Activated CD4-positive, alpha-beta memory T cell treated with anti-CD3 and anti-CD28 coated beads for 36 hours (primary cell): ENCODE results near the gene ATP2B2. TPM values are rescaled to one million over a fixed set of nuclear protein-coding genes. Genes with fewer than 3 reads are reported as not detected.

Experiments
- CTCF ChIA-PET: fragments of 350-600 bp; sonication (Branson Sonifier 250); formaldehyde crosslinking; loops from one replicate; lab custom pipeline; 2021; ENCODE audit warnings: antibody characterized with exemption, inconsistent platforms; lab: Charles Lee
- POLR2A ChIA-PET: fragments of 350-600 bp; sonication (Branson Sonifier 250); formaldehyde crosslinking; loops from one replicate; lab custom pipeline; 2021; ENCODE audit warnings: antibody characterized with exemption; lab: Charles Lee
- DNase-seq: peaks from one replicate; pipeline ENCODE4 v3.0.0-alpha.2; 2020
- H3K27ac Mint-ChIP-seq: one replicate; pipeline ENCODE4 v1.8.0; 2021; ENCODE audit warnings: mixed read lengths
- H3K27me3 Mint-ChIP-seq: one replicate; pipeline ENCODE4 v1.8.0; 2021; ENCODE audit warnings: mixed read lengths
- H3K36me3 Mint-ChIP-seq: one replicate; pipeline ENCODE4 v1.8.0; 2021; ENCODE audit warnings: mixed read lengths
- H3K4me1 Mint-ChIP-seq: one replicate; pipeline ENCODE4 v1.8.0; 2021; ENCODE audit warnings: low read depth, mixed read lengths
- H3K4me3 Mint-ChIP-seq: one replicate; pipeline ENCODE4 v1.8.0; 2021; ENCODE audit warnings: mild to moderate bottlenecking, mixed read lengths
- H3K9me3 Mint-ChIP-seq: one replicate; pipeline ENCODE4 v1.8.0; 2021; ENCODE audit warnings: mixed read lengths
- intact Hi-C: fragments of 100-400 bp; cut with micrococcal nuclease; formaldehyde crosslinking; loops from one replicate; pipeline ENCODE4 v1.15.1; 2023
- total RNA-seq, 2 experiments: library from RNA; stranded (reverse); gene quantifications; one replicate each; pipeline ENCODE4 v1.2.3, GENCODE V29; 2021

Gene ATP2B2
- total RNA-seq, 2 experiments from 2014 or later, result 0.05 TPM; not detected in 1

GRCh38 chr3:10528046-10528445 lies 22.7 kb upstream of the ATP2B2 start:
- intact Hi-C loops, result no loop called here
- ChIA-PET POLR2A (no interaction called here), CTCF (no interaction called here)
- no peaks in the 10 kb centered on the region for H3K4me1 Mint-ChIP-seq
- DNase-seq, result no peak
- H3K27me3 Mint-ChIP-seq, result peaks cover 9% of the 10 kb centered on the region
- H3K9me3 Mint-ChIP-seq, result no peaks in the 10 kb centered on the region
- no peaks in the 10 kb centered on the region for H3K36me3 Mint-ChIP-seq
- no peak overlapping the region for H3K4me3 Mint-ChIP-seq
- no peak overlapping the region for H3K27ac Mint-ChIP-seq

GRCh38 chr3:10527295-10528001 lies 22.1 kb upstream of the ATP2B2 start:
- ChIA-PET CTCF (no interaction called here), POLR2A (no interaction called here)
- H3K9me3 Mint-ChIP-seq, result no peaks in the 10 kb centered on the region
- no peak for DNase-seq
- H3K36me3 Mint-ChIP-seq, result no peaks in the 10 kb centered on the region
- peaks cover 12% of the 10 kb centered on the region for H3K27me3 Mint-ChIP-seq
- intact Hi-C loops, result no loop called here
- no peak overlapping the region for H3K4me3 Mint-ChIP-seq
- no peak overlapping the region for H3K27ac Mint-ChIP-seq
- no peaks in the 10 kb centered on the region for H3K4me1 Mint-ChIP-seq

GRCh38 chr3:10526366-10526765 lies 21.0 kb upstream of the ATP2B2 start:
- DNase-seq, result no peak
- Mint-ChIP-seq H3K9me3 (no peaks in the 10 kb centered on the region), H3K4me3 (no peak overlapping the region), H3K4me1 (no peaks in the 10 kb centered on the region), H3K36me3 (no peaks in the 10 kb centered on the region), H3K27me3 (peaks cover 18% of the 10 kb centered on the region), H3K27ac (no peak overlapping the region)
- intact Hi-C loops, result no loop called here
- ChIA-PET POLR2A (no interaction called here), CTCF (no interaction called here)

GRCh38 chr3:10524799-10525301 lies 19.5 kb upstream of the ATP2B2 start:
- intact Hi-C loops, result no loop called here
- no peak overlapping the region for H3K4me3 Mint-ChIP-seq
- ChIA-PET CTCF (no interaction called here), POLR2A (no interaction called here)
- H3K36me3 Mint-ChIP-seq, result no peaks in the 10 kb centered on the region
- peaks cover 19% of the 10 kb centered on the region for H3K27me3 Mint-ChIP-seq
- no peaks in the 10 kb centered on the region for H3K4me1 Mint-ChIP-seq
- no peaks in the 10 kb centered on the region for H3K9me3 Mint-ChIP-seq
- no peak overlapping the region for H3K27ac Mint-ChIP-seq
- no peak for DNase-seq

DNA sequence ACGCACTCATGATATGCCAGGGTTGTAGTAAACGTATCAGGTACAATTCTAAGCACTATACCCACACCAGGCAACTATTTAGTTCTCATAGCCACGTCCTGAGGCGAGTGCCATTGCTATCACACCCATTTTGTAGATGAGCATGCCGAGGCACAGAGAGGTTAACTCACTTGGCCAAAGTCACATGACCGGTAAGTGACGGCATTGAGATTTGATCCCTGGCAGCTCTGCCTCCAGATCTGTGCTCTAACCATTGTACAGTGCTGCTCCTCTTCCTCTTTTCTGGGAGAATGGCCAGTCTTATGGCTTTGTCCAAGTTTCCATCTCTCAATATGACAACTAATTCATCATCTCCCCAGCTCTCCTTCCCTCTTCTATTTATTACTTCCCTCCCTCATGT lies 18.9 kb upstream of the ATP2B2 start:
- no peak for DNase-seq
- Mint-ChIP-seq H3K27ac (no peak overlapping the region), H3K4me1 (no peaks in the 10 kb centered on the region), H3K4me3 (no peak overlapping the region), H3K36me3 (no peaks in the 10 kb centered on the region), H3K9me3 (no peaks in the 10 kb centered on the region), H3K27me3 (peaks cover 19% of the 10 kb centered on the region)
- POLR2A ChIA-PET, result no interaction called here
- CTCF ChIA-PET, result no interaction called here
- intact Hi-C loops, result no loop called here

GRCh38 chr3:10523561-10523960 lies 18.2 kb upstream of the ATP2B2 start:
- Mint-ChIP-seq H3K9me3 (no peaks in the 10 kb centered on the region), H3K4me1 (no peaks in the 10 kb centered on the region), H3K27ac (no peak overlapping the region), H3K27me3 (peaks cover 19% of the 10 kb centered on the region), H3K4me3 (no peak overlapping the region), H3K36me3 (no peaks in the 10 kb centered on the region)
- DNase-seq, result peak; percentile 2
- CTCF ChIA-PET, result interaction anchor here (1.0 kb wide), 1 partner anchor 180 kb away, joined by 3 read pairs; no protein-coding TSS in a partner anchor
- POLR2A ChIA-PET, result no interaction called here
- intact Hi-C loops, result no loop called here

DNA sequence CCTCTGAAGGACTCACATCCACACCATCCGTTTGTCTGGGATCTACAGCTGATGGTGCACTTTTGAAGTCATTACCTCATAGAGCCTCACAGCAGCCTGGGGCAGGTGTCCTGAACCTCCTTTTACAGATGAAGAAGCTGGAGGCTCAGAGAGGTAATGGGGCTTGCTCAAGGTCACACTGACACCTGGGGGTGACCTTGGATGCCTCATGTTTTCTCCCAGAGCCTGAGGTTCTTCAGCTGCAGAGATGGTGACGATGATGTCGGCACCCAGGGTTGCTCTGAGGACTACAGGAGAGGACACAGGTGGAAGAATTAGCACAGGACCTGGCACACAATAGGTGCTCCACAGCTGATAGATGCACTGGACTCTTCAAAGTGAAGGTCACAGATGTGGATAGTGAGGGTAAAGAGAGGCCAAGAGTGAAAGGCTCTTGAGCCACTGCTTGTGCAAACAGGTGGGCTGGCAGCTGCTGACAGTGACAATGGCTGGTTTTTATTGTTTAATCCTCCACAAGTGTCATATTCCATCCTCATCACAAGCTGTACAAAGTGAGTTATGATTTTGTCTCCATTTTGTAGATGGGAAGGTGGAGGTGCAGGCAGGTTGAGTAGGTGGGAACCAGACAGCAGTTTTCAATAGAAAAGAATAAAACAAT lies 17.4 kb upstream of the ATP2B2 start:
- DNase-seq, result peak; percentile 8

DNA sequence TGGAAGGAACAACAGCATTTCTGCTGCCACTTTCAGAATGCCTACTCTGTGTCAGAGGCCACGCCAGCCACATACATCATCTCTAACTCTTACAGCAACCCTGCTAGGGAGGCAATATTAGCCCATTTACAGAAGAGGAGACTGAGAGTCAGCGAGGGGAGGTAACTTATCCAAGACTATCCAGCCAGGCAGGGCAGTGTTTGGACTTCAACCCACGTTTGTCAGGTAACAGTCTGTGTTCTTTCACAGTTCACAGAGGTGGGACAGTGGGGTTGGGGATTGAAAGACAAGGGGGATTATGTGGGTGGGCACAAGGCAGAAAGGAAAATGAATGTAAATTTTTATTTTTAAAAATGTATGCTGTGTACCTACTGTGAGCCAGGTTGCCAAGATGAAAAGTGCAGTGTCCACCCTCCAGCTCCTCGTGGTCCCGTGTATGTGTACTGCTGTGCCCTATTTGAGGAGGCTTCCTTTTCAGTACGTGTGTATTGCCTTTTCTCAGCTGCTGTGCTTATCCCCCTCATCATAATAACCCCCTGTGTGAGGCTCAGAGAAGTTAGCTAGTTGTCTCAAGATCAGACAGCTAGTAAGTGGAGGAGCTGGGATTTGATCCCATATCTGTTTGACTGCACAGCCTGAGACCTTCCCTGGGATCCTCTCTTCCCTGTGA lies 16.5 kb upstream of the ATP2B2 start:
- Mint-ChIP-seq H3K27me3 (peaks cover 21% of the 10 kb centered on the region), H3K27ac (no peak overlapping the region), H3K9me3 (no peaks in the 10 kb centered on the region), H3K4me1 (no peaks in the 10 kb centered on the region), H3K4me3 (no peak overlapping the region), H3K36me3 (no peaks in the 10 kb centered on the region)
- intact Hi-C loops, result no loop called here
- ChIA-PET POLR2A (no interaction called here), CTCF (no interaction called here)
- no peak for DNase-seq

More for the DNA sequence above, 17.4 kb upstream of the ATP2B2 start:
- Mint-ChIP-seq H3K27me3 (peaks cover 19% of the 10 kb centered on the region), H3K4me1 (no peaks in the 10 kb centered on the region), H3K9me3 (no peaks in the 10 kb centered on the region), H3K27ac (no peak overlapping the region), H3K36me3 (no peaks in the 10 kb centered on the region), H3K4me3 (no peak overlapping the region)
- intact Hi-C loops, result no loop called here
- POLR2A ChIA-PET, result no interaction called here
- CTCF ChIA-PET, result interaction anchor here (1.0 kb wide), 1 partner anchor 179 kb away, joined by 3 read pairs; no protein-coding TSS in a partner anchor

- Mint-ChIP-seq H3K36me3 (no peaks in the 10 kb centered on the region), H3K27me3 (peaks cover 19% of the 10 kb centered on the region), H3K27ac (no peak overlapping the region), H3K9me3 (no peaks in the 10 kb centered on the region), H3K4me1 (no peaks in the 10 kb centered on the region), H3K4me3 (no peak overlapping the region)
- POLR2A ChIA-PET, result no interaction called here
- CTCF ChIA-PET, result no interaction called here
- intact Hi-C loops, result no loop called here
- no peak for DNase-seq
Observed at GRCh38 chr3:10520072-10520471, 14.7 kb upstream of the ATP2B2 start.

- ChIA-PET POLR2A (no interaction called here), CTCF (no interaction called here)
- peaks cover 14% of the 10 kb centered on the region for H3K27me3 Mint-ChIP-seq
- H3K4me3 Mint-ChIP-seq, result no peak overlapping the region
- no peaks in the 10 kb centered on the region for H3K9me3 Mint-ChIP-seq
- H3K27ac Mint-ChIP-seq, result no peak overlapping the region
- H3K4me1 Mint-ChIP-seq, result no peaks in the 10 kb centered on the region
- intact Hi-C loops, result no loop called here
- peak; percentile 3 for DNase-seq
- no peaks in the 10 kb centered on the region for H3K36me3 Mint-ChIP-seq
Observed at GRCh38 chr3:10519236-10519635, 13.8 kb upstream of the ATP2B2 start.

DNA sequence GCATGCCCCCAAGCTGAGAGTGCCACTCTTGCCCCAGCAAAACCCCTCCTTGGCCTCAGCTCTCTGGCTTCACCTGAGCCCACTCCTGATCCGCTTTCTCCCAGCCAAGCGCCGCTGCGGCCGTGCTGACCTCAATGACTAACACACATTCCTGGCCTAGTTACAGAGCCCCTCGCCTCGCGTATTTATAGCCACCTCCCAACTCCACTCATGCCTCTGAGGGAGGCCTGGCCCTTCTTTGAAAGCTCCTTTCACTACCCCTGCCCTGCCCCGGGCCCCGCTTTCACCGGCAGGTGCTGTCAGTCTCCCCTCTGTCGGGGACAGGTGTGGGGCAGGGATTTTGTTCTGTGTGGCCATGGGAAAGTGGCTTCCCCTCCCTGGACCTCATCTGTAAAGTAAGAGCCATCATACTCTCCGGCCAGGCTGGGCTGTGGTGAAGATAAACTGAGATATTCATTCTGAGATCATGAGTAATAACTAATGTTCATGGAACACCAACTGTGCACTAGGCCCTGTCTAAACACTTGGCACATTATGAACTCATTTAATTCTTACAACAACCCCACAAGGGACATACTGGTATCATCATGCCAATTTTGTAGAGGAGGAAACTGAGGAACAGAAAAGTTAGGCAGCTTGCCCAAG lies 13.2 kb upstream of the ATP2B2 start:
- ChIA-PET CTCF (no interaction called here), POLR2A (no interaction called here)
- Mint-ChIP-seq H3K4me1 (no peaks in the 10 kb centered on the region), H3K27me3 (peaks cover 12% of the 10 kb centered on the region), H3K36me3 (no peaks in the 10 kb centered on the region), H3K4me3 (no peak overlapping the region), H3K27ac (no peak overlapping the region), H3K9me3 (no peaks in the 10 kb centered on the region)
- intact Hi-C loops, result no loop called here
- DNase-seq, result peak; percentile 4

- no peaks in the 10 kb centered on the region for H3K36me3 Mint-ChIP-seq
- no peaks in the 10 kb centered on the region for H3K4me1 Mint-ChIP-seq
- no peak overlapping the region for H3K27ac Mint-ChIP-seq
- ChIA-PET POLR2A (no interaction called here), CTCF (no interaction called here)
- H3K4me3 Mint-ChIP-seq, result no peak overlapping the region
- peak; percentile 8 for DNase-seq
- peaks cover 10% of the 10 kb centered on the region for H3K27me3 Mint-ChIP-seq
- H3K9me3 Mint-ChIP-seq, result no peaks in the 10 kb centered on the region
- intact Hi-C loops, result no loop called here
Observed at GRCh38 chr3:10517627-10518026, 12.2 kb upstream of the ATP2B2 start.
